Esophagus squamous epithelium (tissue), 5 donors: Measurements from ENCODE around the gene ELFN2. TPM values are rescaled to one million over a fixed set of nuclear protein-coding genes. Genes with fewer than 3 reads are reported as not detected.

Source experiments
- DNase-seq: peaks from one replicate; lab custom pipeline; 2025; lab: John Stamatoyannopoulos, UW
- H3K27ac ChIP-seq, 4 donors: fragments of 200-600 bp; sonication (generic); one replicate each; pipeline ENCODE4 v1.5.1; 2016 to 2019; ENCODE audit warnings: mild to moderate bottlenecking in 1 of 4
- H3K27me3 ChIP-seq, 4 donors: fragments of 200-600 bp; sonication (generic); 1 replicate in 3 of 4; 2 replicates in 1 of 4; pipeline versions ENCODE4 v1.5.1 to v1.6.0; 2017 to 2021; ENCODE audit warnings: antibody characterized with exemption in 1 of 4
- H3K36me3 ChIP-seq, 3 donors: fragments of 200-600 bp; sonication (generic); one replicate each; pipeline ENCODE4 v1.5.1; 2016 to 2019
- H3K4me1 ChIP-seq, 3 donors: fragments of 200-600 bp; sonication (generic); one replicate each; pipeline ENCODE4 v1.5.1; 2017 to 2019
- H3K4me3 ChIP-seq, 4 donors: fragments of 200-600 bp; sonication (generic); 1 replicate in 3 of 4; 2 replicates in 1 of 4; pipeline ENCODE4 v1.5.1; 2016 to 2019; ENCODE audit warnings: mild to moderate bottlenecking in 2 of 4, moderate library complexity in 1 of 4
- H3K9me3 ChIP-seq, 3 donors: fragments of 200-600 bp; sonication (generic); one replicate each; pipeline ENCODE4 v1.5.1; 2016 to 2019
- POLR2A ChIP-seq, 4 donors: fragments of 450-650 bp; IDR thresholded peaks; one replicate each; pipeline ENCODE4 v1.6.1; 2017; ENCODE audit warnings: antibody characterized with exemption in 4 of 4, mild to moderate bottlenecking in 4 of 4, moderate library complexity in 3 of 4
- WGBS, 2 donors: methylation state at CpG; one replicate each; pipeline ENCODE4 v1.1.5; 2018; 5-methylcytosine and 5-hydroxymethylcytosine counted together
- intact Hi-C: fragments of 100-400 bp; cut with DNase I; formaldehyde crosslinking; loops from one replicate; pipeline ENCODE4 v1.15.0; 2022
- total RNA-seq, 4 donors: library from RNA; depleted of rRNA; stranded (reverse); fragments of >200 nt; gene quantifications; one replicate each; pipeline ENCODE4 v1.1.0, GENCODE V29; 2016
- TF ChIP-seq, protein P1 (sequence below), 6 experiments: fragments of 450-650 bp in 4 of 6; fragments of 200-600 bp in 2 of 6; sonication (generic) in 2 of 6; IDR thresholded peaks; one replicate each; pipeline ENCODE4 v1.5.1; 2016 to 2019; ENCODE audit warnings: antibody characterized with exemption in 6 of 6, mild to moderate bottlenecking in 4 of 6, moderate library complexity in 4 of 6
- donor health status: DM: yes; HTN: yes; CAD: no.

ELFN2 gene
- total RNA-seq, 4 donors from 2014 or later = not detected

DNA sequence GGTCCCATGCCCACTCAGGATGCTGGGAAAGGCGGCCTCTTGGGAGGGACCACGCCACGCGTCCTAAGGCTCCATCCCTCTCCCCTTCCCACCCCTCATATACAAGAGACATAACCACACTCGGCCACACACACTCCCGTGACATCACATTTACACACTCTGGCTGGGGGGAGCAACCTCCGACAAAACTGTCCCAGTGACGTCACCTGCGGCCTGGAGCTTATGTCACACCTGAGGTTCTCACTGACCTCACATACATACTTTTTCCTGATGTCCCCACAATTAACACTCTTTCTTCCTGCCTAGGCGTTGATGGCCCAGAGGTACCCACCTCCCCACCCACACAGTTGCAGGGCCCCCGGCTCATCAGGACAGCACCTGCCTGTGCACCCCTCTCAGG is 1.9 kb downstream of the ELFN2 start:
- Histone ChIP-seq H3K9me3 (no peaks in the 10 kb centered on the region), H3K4me1 (peaks cover 13 to 34% (median 13%) of the 10 kb centered on the region in 3 donors), H3K4me3 (no peak overlapping the region), H3K36me3 (no peaks in the 10 kb centered on the region), H3K27ac (no peak overlapping the region), H3K27me3 (peaks cover 21 to 100% (median 29%) of the 10 kb centered on the region in 4 donors)
- no peak for TF ChIP-seq POLR2A (IDR thresholded peaks at IDR 0.05)
- TF ChIP-seq, protein P1, sequence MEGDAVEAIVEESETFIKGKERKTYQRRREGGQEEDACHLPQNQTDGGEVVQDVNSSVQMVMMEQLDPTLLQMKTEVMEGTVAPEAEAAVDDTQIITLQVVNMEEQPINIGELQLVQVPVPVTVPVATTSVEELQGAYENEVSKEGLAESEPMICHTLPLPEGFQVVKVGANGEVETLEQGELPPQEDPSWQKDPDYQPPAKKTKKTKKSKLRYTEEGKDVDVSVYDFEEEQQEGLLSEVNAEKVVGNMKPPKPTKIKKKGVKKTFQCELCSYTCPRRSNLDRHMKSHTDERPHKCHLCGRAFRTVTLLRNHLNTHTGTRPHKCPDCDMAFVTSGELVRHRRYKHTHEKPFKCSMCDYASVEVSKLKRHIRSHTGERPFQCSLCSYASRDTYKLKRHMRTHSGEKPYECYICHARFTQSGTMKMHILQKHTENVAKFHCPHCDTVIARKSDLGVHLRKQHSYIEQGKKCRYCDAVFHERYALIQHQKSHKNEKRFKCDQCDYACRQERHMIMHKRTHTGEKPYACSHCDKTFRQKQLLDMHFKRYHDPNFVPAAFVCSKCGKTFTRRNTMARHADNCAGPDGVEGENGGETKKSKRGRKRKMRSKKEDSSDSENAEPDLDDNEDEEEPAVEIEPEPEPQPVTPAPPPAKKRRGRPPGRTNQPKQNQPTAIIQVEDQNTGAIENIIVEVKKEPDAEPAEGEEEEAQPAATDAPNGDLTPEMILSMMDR (IDR thresholded peaks at IDR 0.05) = no peak
- WGBS, 2 donors = 48 to 72% methylated on average over 7 to 11 of the region's 11 CpGs
- DNase-seq = no peak
- intact Hi-C loops = loop anchor here (10.0 kb wide), 1 partner anchor 111 kb away; no protein-coding TSS in a partner anchor

DNA sequence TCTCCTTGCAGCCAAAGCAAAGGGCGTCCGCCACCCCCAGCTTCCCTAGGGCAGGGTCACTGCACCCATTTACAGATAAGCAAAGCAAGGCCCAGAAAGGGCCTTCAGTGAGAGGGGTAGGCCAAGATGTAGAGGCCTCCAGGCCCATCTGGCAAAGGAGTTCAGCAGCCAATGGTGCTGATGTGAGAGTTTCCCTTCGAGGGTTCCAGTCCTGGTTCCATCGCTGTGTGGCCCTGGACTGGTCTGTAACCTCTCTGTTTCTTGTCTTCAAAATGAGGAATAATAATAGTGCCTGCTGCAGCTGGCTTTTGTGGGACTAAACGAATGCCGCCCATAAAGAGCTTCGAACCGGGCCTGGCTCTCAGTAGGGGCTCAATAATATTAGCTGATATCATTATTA is 4.0 kb downstream of the ELFN2 start:
- WGBS, 2 donors = 83 to 86% methylated on average over 6 to 8 of the region's 8 CpGs
- intact Hi-C loops = loop anchor here (10.0 kb wide), 1 partner anchor 108 kb away; no protein-coding TSS in a partner anchor
- H3K4me3 ChIP-seq = no peak overlapping the region
- peaks cover 19 to 55% (median 29%) of the 10 kb centered on the region in 3 donors for H3K4me1 ChIP-seq
- DNase-seq = no peak
- no peak overlapping the region for H3K27ac ChIP-seq
- H3K9me3 ChIP-seq = no peaks in the 10 kb centered on the region
- no peaks in the 10 kb centered on the region for H3K36me3 ChIP-seq
- TF ChIP-seq, protein P1 (IDR thresholded peaks at IDR 0.05) = no peak
- TF ChIP-seq POLR2A (IDR thresholded peaks at IDR 0.05) = no peak
- H3K27me3 ChIP-seq = peaks cover 15 to 100% (median 25%) of the 10 kb centered on the region in 4 donors

DNA sequence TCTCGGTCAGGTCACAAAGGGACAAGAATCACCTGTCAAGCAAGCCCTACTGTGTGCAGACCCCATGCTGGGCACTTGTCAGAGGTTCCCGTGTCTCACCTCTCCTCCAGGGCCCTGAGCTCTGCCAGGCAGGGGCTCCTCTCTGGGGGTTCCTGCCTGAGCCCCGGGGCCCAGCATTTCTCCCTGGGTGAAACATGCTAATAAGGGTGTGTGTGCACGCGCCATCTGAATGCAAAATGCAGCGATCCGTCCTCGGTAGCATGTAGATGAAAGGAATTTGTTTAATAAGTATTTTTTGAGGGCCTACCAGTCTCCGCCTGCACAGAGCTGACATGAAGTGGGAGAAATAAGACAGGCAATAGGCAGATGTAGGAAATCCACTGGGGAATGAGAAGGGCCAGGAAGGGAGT is 5.8 kb downstream of the ELFN2 start:
- 50 to 66% methylated on average over 7 to 9 of the region's 9 CpGs for WGBS, 2 donors
- intact Hi-C loops = loop anchor here (10.0 kb wide), 1 partner anchor 107 kb away; no protein-coding TSS in a partner anchor

DNA sequence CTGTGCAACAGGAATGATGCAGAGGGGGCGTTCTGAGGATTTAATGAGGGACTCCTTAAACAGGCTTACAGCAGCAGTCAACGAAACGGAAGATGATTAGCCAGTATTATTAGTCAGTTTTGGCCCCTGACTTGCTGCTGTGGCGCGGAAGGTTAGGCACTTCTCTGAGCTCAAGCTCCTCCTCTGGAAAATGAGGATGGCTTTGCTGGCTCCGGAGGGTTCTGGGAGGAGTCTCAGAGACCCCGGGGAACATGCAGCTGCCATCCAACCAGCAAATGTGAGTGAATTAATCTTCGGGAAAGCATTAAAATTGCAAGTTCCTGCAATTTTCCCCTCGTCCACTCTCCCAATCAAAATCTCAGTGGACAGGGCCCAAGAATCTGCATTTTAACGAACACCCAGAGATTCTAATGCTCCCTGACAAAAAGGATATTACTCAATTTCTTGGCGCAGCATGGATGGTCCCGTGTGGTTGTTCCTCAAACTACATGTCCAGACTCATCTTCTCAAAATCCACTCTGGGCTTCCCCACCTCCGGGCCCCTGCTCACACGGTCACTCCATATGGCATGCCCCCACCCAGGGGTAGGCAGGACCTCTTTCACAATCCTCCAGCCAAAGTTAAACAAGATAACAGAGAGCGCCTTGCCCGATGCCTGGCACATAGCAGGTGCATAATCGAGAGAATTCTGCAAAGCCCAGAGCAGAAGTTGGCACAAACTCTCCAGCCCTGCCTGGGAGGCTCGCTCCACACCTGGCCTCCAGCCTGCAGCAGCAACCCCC is 6.4 kb downstream of the ELFN2 start:
- intact Hi-C loops = loop anchor here (10.0 kb wide), 1 partner anchor 106 kb away; no protein-coding TSS in a partner anchor
- H3K9me3 ChIP-seq = no peaks in the 10 kb centered on the region
- H3K36me3 ChIP-seq = no peaks in the 10 kb centered on the region
- WGBS, 2 donors = 28 to 31% methylated on average over 14 of the region's 18 CpGs
- peaks cover 6 to 100% (median 10%) of the 10 kb centered on the region in 4 donors for H3K27me3 ChIP-seq
- peaks cover 9 to 31% (median 19%) of the 10 kb centered on the region in 3 donors for H3K4me1 ChIP-seq
- no peak for TF ChIP-seq POLR2A (IDR thresholded peaks at IDR 0.05)
- TF ChIP-seq, protein P1 (IDR thresholded peaks at IDR 0.05) = no peak
- DNase-seq = no peak
- no peak overlapping the region for H3K27ac ChIP-seq
- H3K4me3 ChIP-seq = peak overlapping the region in 1 of 4 donors; percentile 54

More for the DNA sequence above, 5.8 kb downstream of the ELFN2 start:
- Histone ChIP-seq H3K27ac (no peak overlapping the region), H3K4me1 (peaks cover 9 to 37% (median 19%) of the 10 kb centered on the region in 3 donors), H3K27me3 (peaks cover 9 to 100% (median 11%) of the 10 kb centered on the region in 4 donors), H3K9me3 (no peaks in the 10 kb centered on the region), H3K36me3 (no peaks in the 10 kb centered on the region), H3K4me3 (no peak overlapping the region)
- TF ChIP-seq, protein P1 (IDR thresholded peaks at IDR 0.05) = no peak
- TF ChIP-seq POLR2A (IDR thresholded peaks at IDR 0.05) = no peak
- DNase-seq = no peak
